Stimulated activated CD4-positive, alpha-beta T cell treated with anti-CD3 and anti-CD28 coated beads, TNF-alpha, amount 100 ng/mL, for 1 hour (primary cell): Measurements from ENCODE around the gene MAB21L2.

ENCODE experiments used
- DNase-seq, 3 donors: peaks; one replicate each; pipeline ENCODE4 v3.0.0-alpha.2; 2020; ENCODE audit warnings: low read depth in 3 of 3, low spot score in 1 of 3

MAB21L2 gene

DNA sequence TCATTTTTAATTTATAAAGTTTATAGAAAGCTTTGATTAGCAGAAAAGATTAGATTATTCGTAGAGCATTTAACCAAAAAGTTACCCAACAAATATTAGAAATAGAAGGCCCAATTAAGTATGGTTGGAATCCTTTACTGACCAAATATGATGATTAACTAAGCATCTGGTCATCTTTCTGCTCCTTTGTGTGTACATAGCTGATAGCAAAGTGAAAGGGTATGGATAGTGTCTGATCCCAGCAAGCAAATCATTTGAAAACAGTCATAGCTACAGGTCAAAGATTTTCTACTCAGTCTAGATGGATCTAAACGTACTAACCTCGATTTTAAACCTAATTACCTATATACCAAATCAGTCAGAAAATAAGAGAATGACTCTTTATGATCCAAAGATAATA is 7.3 kb upstream of the MAB21L2 start:
- DNase-seq: no peak

DNA sequence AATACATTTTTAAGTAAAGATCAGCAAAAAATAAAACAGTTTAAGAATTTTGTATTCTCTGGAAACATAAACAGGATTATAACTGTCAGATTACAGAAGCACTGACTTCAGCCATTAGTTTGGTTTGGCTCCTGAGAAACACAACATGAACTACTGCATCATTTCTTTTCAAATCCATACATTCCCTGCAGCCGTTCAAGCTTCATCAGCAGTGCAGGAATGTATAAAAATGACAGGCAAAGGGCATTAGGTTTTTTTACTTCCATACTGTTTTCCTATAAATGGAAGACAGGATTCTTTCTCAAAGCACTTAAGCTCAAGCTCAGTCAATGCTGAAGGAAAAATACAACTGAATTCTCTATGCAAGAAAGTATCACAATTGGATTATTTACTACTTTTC is 4.2 kb upstream of the MAB21L2 start:
- no peak for DNase-seq

DNA sequence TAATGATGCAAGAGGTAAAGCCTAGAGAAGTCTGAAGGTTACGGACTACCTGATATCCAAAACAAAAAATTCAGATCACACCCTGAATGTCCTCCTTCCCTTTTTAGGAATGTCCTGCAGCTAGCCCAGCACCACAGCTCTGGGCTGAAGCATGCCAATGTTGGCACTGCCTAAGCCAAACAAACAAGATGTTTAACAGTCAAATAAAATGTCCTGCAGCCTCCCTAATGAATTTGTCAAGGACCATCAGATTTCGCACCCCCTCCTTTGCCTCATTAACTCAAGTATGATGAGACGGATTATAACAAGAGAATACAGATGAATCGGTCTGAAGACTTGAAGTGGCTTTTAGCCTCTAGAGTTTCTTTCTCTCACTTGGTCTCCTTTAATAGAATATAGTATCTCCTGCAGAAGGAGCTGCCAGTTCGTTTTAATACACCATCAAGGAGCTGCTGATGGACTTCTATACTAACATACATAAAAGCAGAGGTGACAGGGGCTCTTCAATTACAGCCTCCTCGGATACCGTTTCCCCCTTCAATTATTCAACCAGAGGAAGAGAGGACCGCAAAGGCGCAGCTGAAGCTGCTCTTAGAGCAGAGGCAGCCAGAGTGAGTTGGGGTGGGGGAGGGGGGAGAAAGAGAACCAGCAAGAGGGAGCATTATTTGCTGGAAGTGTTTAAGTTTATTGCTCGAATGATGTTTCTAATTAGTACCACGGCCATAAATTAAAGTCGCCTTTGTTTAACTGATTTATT is 3.0 kb upstream of the MAB21L2 start:
- no peak for DNase-seq

DNA sequence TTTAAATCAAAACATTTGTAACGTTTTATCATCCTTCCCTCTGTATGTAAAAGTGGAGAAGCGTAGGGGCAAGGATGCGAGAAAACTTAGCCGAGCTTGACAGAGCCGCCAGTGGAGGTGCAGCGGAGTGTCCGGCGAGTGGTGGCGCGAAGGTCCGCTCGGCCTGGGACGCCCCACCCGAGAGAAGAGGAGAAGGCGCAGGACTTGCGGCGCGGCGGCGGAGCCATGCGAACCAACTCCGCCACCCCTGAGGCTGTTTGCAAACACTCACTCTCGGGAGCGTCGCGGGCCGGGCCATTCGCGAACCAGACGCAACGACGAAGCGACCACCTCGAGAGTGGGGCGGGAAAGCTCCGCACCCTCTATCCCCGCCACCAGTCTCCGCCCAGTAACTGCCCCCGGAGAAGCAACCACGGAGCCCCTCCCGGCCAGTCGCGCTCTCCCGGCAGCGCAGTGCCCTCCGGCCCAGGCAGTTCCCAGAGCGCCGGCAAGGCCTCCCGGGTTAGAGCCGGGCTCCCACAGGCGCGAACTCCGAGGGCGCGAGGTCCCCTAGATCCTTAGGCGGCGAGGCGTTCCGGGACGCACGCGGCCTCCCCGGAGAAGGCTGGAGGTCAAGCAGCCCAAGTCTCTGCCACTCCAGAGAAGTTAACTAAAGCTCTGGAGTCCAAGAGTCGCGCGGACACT is 2.3 kb upstream of the MAB21L2 start:
- DNase-seq: no peak

DNA sequence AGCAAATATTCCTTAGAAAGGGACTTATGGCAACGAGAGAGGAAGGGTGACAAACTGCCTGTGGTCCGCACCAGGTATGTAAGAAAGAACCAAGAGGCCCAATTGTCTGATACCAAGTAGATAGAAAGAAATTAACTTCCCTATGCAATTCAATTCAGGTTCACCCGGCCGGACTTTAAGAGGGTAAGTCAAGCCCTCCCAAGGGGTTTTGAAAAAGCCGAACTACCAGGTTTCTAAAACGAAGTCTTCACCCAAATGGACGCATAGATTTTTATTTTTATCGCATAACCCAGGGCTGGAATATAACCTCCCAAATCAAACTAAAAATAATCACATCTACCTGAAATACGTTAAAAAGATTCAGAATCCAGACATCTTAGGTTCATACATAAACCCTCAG is 1.6 kb upstream of the MAB21L2 start:
- DNase-seq: no peak

DNA sequence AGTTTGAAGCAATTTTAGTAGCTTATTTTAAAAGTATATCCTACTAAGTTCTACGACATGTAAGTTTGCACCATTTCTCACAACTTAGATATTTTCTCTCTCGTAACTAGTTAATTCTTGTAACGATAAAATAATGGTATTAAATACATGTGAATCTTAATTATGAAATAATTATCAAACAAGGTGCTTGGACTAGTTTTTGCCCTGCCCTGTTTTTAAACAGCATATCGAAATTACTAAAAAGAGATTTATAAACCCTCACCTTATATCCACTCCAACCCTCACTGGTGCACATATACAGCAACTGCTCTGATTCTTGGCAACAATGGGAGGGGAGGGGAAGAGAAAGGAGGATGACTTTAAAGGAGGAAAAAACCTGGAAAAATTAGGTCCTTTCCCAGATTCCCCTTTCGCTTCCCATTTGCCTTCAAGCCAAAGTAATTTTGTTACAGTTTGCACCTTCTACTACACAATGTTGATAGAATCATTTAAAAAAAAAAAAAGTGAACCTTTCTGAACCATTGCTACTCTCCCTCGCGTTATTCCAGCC is 820 bp upstream of the MAB21L2 start:
- DNase-seq: no peak

DNA sequence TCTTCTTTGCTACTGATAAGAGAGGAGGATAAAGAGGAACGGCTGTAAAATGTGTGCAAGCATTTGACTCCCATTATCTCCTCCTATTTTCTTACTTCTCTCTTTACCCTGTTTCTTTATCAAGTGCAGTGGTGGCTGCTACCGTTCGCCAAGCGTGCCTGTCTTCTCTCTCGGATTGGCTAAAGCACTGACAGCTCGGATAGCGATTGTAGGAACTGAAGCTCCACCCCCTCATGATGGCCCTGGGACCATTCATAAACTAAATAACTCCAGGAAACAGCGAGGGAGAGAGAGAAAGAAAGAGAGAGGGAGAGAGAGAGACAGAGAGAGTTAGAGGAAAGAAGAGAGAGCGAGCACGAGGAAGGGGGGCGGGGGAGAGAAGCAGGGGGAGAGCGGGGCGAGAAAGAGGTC is 305 bp upstream of the MAB21L2 start:
- DNase-seq: no peak

DNA sequence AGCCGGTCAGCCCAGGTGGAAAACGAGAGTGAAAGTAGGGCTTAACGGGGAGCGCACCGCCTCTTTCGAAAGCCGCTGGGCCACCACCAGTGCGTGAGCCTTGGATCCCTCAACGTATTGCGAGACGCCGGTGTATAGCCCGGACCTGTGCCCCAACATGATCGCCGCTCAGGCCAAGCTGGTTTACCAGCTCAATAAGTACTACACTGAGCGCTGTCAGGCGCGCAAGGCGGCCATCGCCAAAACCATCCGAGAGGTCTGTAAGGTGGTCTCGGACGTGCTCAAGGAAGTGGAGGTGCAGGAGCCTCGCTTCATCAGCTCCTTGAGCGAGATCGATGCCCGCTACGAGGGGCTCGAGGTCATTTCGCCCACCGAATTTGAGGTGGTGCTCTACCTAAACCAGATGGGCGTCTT is 929 bp downstream of the MAB21L2 start:
- DNase-seq: no peak

DNA sequence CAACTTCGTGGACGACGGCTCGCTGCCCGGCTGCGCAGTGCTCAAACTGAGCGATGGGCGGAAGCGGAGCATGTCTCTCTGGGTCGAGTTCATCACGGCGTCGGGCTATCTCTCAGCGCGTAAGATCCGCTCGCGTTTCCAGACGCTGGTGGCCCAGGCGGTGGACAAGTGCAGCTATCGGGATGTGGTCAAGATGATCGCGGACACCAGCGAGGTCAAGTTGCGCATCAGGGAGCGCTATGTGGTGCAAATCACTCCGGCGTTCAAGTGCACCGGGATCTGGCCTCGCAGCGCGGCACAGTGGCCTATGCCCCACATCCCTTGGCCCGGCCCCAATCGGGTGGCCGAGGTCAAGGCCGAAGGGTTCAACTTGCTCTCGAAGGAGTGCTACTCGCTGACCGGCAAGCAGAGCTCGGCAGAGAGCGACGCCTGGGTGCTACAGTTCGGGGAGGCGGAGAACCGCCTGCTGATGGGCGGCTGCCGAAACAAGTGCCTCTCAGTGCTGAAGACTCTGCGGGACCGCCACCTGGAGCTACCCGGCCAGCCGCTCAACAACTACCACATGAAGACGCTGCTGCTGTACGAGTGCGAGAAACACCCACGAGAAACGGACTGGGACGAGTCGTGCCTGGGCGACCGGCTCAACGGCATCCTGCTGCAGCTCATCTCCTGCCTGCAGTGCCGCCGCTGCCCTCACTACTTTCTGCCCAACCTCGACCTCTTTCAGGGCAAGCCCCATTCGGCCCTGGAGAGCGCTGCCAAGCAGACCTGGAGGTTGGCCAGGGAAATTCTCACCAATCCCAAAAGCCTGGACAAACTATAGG is 1.5 kb downstream of the MAB21L2 start:
- DNase-seq: no peak

DNA sequence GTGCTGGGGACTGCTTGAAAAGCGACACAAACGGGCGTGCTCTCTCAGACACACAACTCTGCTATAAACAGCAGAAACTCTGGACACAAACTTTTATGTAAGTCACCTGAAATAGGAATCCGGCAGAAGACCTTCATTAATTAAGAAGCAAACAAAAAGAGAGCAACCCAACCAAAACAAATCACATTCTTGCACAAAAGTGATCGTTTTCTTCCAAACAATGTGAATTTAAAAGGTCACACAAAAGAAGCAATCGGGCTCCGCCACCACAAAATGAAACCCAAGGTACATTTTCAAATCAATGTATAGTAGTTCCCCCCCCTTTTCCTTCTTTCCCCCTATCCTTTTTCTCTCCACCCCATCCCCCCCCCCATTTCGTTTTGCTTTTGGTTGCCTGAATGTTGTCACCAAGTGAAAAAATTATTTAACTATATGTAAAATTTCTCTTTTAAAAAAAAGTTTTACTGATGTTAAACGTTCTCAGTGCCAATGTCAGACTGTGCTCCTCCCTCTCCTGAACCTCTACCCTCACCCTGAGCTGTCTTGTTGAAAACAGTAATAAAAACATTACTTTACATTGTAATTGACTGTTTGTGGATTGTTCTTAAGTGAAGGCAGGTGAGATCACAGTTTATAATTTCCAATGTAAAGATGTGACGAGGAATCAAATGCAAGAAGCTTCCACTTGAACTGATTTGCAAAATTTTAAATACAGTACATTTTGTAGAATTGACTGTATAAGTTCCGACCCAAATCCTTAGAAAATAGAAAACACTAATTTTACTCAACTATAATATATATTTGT is 2.4 kb downstream of the MAB21L2 start:
- DNase-seq: no peak

DNA sequence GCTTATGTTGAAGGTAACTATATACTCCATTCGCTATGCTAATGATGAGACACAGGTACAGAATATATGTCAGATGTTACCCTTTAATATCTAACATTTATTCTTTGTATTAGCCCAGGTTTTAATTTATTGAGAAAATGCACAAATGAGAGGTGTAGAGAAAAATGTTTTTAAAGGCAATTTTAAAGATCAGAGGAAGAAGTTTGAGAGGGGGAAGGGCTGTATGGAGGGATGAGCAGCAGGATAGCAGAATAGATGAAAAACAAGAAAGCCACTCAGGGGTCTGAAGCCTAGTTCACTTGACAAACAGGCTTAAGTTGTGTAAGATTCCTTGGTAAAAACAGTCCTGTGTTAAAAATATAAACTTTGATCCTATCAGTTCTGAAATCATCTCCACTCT is 3.7 kb downstream of the MAB21L2 start:
- no peak for DNase-seq

DNA sequence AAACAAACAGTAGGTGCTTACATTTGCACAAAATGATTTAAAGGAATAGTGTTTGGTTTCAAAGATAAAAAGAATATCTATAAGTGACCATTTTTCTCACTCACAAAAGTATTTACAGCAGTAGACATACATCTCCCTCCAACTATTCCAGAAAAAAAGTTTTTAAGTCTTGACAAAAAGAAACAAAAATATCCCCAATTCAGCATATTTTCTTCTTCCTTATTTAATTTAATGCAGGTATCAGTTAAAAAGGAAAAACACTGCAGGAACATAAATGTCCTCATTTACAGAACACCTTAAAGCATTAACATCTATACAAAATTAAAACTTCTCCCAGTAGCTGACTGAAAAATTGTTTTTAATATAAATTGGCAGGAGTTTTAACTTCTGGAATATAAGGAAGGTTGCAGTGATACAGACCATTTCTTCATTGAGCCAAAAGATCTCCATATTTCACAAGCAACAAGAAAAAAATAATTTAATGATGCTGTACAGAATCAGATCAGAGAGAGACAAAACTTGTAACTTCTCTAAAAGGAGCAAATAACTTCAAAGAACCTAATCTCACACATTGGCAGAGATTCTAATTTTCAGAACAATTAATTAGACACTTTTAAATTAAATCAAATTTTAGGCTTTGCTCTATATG is 4.3 kb downstream of the MAB21L2 start:
- no peak for DNase-seq

DNA sequence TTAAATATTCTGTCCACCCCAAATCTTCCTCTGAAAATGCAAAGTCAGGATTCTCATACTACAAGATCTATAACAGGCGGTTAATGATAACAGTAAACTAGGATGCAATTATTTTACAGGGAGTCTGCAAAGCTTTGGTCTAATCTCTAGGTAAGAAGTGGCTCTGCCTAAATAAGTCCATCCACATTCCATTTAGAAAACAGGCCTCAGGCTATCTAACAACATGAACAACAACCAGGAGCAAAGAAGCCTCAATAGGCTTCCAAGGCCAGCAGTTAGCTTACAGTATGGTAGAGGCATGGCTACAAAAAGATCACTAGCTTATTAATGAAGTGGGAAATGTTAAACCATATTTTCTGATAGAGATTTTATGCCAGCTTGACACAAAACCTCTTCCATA is 6.4 kb downstream of the MAB21L2 start:
- DNase-seq: no peak

DNA sequence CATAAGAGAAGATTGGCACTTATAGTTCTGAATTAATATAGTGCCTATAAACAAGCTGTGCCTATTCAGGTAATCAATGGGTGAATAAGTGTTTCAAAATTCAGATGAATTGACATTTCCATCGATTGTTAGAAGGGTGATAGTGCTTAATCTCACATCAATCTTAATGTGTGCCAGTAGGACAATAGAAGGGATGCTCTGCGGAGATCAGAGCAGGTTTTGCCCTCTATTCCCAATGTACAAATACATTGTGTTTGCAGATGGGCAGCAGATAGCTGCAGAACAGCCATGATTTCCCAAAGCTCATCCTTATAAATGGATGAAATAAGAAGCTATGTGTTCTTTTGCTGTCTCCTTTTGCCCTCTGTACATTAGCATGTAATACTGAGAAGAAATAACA is 7.2 kb downstream of the MAB21L2 start:
- DNase-seq: no peak

DNA sequence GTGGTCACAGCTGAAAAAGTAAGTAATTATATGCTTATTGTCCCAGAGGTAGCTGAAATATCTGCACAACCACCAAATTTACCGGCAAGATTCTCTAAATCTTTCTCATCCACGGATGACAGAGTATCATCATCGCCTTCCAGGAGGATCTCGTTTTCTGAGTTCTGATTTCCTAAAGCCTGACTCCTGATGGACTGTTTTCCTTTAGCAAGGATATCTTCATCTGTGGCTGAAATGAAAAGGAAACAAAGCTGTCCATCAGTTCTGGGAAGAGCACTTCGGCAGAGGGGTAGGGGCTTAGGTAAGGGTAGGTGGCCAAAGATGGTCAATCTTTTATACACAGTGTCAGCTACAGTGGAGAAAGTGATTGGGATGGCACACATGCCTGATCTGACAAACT is 8.7 kb downstream of the MAB21L2 start:
- no peak for DNase-seq

DNA sequence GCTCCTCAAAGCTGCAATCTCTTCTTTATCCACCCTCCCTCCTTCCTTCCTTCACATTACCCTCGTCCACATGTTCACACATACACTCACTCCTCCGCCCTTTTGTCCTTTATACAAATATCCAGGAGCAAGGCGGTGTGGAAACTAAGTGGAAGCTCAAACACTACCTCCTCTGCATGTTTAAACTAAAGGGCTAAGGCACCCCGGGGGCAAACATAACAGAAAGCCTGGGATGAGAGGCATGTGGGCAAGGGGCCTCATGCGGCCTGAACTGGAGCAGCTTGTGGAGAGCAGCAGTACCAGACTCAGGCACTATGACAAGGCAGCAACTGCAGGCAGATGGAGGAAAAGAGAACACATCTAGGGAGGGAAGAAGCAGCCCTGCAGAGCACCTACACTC is 9.5 kb downstream of the MAB21L2 start:
- no peak for DNase-seq

DNA sequence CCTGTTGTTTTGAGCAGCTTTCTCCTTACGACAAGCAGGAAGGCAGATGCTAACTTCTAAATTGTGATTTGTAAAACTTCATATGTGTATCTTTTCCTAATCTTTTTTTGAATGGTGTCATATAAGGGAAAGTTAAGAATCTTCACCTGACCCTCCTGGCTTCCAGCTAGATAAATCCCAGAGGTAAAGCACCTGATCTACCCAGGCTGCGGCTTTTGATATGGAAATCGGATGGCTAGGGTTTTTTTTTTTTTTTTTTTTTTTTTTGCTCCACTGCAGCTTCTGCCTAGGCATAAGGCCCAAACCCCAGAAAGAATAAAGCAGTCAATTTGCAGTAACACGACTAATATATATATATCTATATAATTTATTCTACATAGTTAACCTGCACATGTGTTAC is 10.0 kb downstream of the MAB21L2 start:
- no peak for DNase-seq

DNA sequence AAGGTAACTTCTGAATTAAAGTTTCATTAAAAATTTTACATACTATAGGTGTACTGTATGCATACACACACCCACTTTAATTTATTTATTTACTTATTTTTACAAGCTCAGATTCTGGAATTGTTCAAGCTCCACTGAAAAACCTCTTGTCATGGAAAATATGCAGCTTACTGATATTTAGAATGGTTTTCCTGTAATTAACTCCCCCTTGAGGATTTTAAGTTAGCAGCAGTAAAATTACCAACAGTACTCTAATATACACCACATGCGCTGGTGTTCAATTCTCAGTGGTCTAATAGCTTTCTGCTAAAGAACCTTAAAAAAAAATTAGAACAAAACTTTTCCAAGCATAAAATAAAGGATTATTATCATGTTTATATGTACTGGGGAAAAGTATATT is 12.0 kb downstream of the MAB21L2 start:
- no peak for DNase-seq

DNA sequence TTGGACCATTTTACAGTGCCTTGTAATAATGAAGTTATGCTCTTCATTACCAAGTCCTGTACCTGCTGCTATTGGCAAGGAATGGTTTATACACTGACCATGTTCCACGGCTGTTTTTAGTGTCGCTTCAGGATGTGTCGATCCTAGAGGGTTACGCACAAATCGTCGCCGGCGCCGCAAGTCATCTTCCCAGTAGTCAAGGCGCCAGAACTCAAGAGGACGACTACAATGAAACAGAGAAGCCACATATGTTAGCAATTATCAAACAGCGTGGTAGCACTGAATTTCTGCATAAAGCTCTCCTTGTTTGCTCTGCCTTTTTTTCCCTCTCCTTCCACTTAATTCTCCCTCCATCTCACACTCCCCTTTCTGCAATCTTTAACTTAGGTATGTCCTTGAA is 17.0 kb downstream of the MAB21L2 start:
- no peak for DNase-seq

DNA sequence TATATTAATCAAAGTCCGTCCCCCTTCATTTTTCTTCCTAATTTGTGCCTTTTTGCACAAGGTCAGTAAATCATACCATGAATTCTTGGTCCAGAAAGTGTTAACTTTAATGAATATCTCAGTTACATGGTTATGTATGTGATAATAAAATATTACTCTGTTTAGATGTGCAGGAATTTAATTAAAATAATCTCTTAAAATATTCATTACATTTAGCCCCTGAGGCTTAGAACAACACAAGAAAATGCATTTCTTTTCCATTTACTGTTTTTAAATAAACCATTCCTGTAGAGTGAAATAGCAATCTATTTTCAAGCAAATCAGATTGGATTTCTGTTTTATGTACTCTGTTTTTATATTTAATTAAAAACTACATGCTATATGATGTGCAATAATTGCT is 17.6 kb downstream of the MAB21L2 start:
- DNase-seq: no peak
